AG10803 (cell line): Measurements from ENCODE around the gene BNC2.

Experiments
- DNase-seq: peaks from one replicate; pipeline ENCODE4 v3.0.0; 2010; ENCODE audit warnings: low read depth
- H3K4me3 ChIP-seq: 2 replicates; pipeline ENCODE4 v1.5.1; 2011; ENCODE audit warnings: mild to moderate bottlenecking, low read length, control low read depth
- CTCF ChIP-seq: conservative IDR thresholded peaks from 2 replicates; pipeline ENCODE4 v1.5.1; 2011; ENCODE audit warnings: mild to moderate bottlenecking, low read length, control low read depth, inconsistent platforms

BNC2 gene

GRCh38 chr9:16422114-16422513 is 448.4 kb downstream of the BNC2 start:
- no peak overlapping the region for H3K4me3 ChIP-seq
- DNase-seq, result no peak
- TF ChIP-seq CTCF, result no peak

- no peak for TF ChIP-seq CTCF
- peak; percentile 72 for DNase-seq
- H3K4me3 ChIP-seq, result no peak overlapping the region
Measured at GRCh38 chr9:16421532-16421931, 448.9 kb downstream of the BNC2 start.

- DNase-seq, result no peak
- H3K4me3 ChIP-seq, result no peak overlapping the region
- no peak for TF ChIP-seq CTCF
Measured at GRCh38 chr9:16419124-16419523, 451.3 kb downstream of the BNC2 start.

- H3K4me3 ChIP-seq, result no peak overlapping the region
- DNase-seq, result no peak
- TF ChIP-seq CTCF, result no peak
Measured at GRCh38 chr9:16418721-16419120, 451.7 kb downstream of the BNC2 start.

- TF ChIP-seq CTCF, result no peak
- no peak for DNase-seq
- H3K4me3 ChIP-seq, result peak overlapping the region; percentile 28
Measured at GRCh38 chr9:16417749-16418148, 452.7 kb downstream of the BNC2 start.

- peak overlapping the region; percentile 28 for H3K4me3 ChIP-seq
- no peak for TF ChIP-seq CTCF
- peak; percentile 97 for DNase-seq
Measured at GRCh38 chr9:16417161-16417560, 453.3 kb downstream of the BNC2 start.

GRCh38 chr9:16414451-16414850 is 456.0 kb downstream of the BNC2 start:
- no peak overlapping the region for H3K4me3 ChIP-seq
- no peak for TF ChIP-seq CTCF
- no peak for DNase-seq
